HG02678 (cell line): ENCODE measurements around the gene NOS1AP.
"Not testable (repeated sequence)": the region's sequence is repeated elsewhere in the genome, so short reads cannot be mapped to it uniquely, and the experiment has no call there.

Experiments
- ATAC-seq: cut with Tn5 transposase; IDR thresholded peaks from one replicate; pipeline ENCODE4 v1.9.1; 2021; ENCODE audit warnings: mild to moderate bottlenecking, moderate library complexity; ENCODE audit not compliant: unreplicated experiment

Gene NOS1AP

GRCh38 chr1:162191396-162192305 is 122.2 kb downstream of the NOS1AP start:
- no peak for ATAC-seq

- ATAC-seq, result no peak
These were observed 122.8 kb downstream of the NOS1AP start for GRCh38 chr1:162192306-162192678.

GRCh38 chr1:162192763-162193162 is 123.3 kb downstream of the NOS1AP start:
- ATAC-seq, result no peak

GRCh38 chr1:162193221-162193620 is 123.7 kb downstream of the NOS1AP start:
- ATAC-seq, result no peak

GRCh38 chr1:162193815-162194214 is 124.3 kb downstream of the NOS1AP start:
- no peak for ATAC-seq

GRCh38 chr1:162195567-162195966 is 126.1 kb downstream of the NOS1AP start:
- ATAC-seq, result no peak

- ATAC-seq, result no peak
These were observed 126.9 kb downstream of the NOS1AP start for GRCh38 chr1:162196387-162196786.

- no peak for ATAC-seq
These were observed 127.6 kb downstream of the NOS1AP start for GRCh38 chr1:162197041-162197531.

- ATAC-seq, result no peak
These were observed 128.3 kb downstream of the NOS1AP start for GRCh38 chr1:162197615-162198421.

GRCh38 chr1:162200096-162200847 is 130.8 kb downstream of the NOS1AP start:
- no peak for ATAC-seq

- ATAC-seq, result not testable (repeated sequence)
These were observed 131.6 kb downstream of the NOS1AP start for GRCh38 chr1:162201062-162201461.

GRCh38 chr1:162204129-162204822 is 134.8 kb downstream of the NOS1AP start:
- no peak for ATAC-seq

- ATAC-seq, result no peak
These were observed 135.3 kb downstream of the NOS1AP start for GRCh38 chr1:162204823-162205155.

- no peak for ATAC-seq
These were observed 136.8 kb downstream of the NOS1AP start for GRCh38 chr1:162206300-162206699.

- ATAC-seq, result no peak
These were observed 137.5 kb downstream of the NOS1AP start for GRCh38 chr1:162206749-162207635.

GRCh38 chr1:162207862-162208261 is 138.4 kb downstream of the NOS1AP start:
- no peak for ATAC-seq

GRCh38 chr1:162210196-162210595 is 140.7 kb downstream of the NOS1AP start:
- no peak for ATAC-seq

- no peak for ATAC-seq
These were observed 143.2 kb downstream of the NOS1AP start for GRCh38 chr1:162212713-162213112.

- ATAC-seq, result no peak
These were observed 143.9 kb downstream of the NOS1AP start for GRCh38 chr1:162213281-162213912.
